ENCODE measurements around the gene SLC30A1.

GRCh38 chr1:211527006-211527405, 52.0 kb downstream of the SLC30A1 start:
- TF ChIP-seq CTCF (IDR thresholded peaks at IDR 0.05), result no peak
- no peak for TF ChIP-seq POLR2A (IDR thresholded peaks at IDR 0.05)

Data from adrenal gland (tissue), 5 donors.